SK-N-DZ (cell line): Measurements from ENCODE around the gene UQCR11.

Experiments
- small RNA-seq, 2 experiments: library from RNA; depleted of rRNA; stranded (forward); fragments of <200 nt; gene quantifications; one replicate each; pipeline ENCODE3, GENCODE V24; 2014

UQCR11 gene

Small RNA genes within 50 kb of the gene (small RNA-seq; reads per million reads assigned to genes)
- gene AC005943.2 (0 reads per million in 2 experiments), gene RN7SL477P (0 reads per million in 2 experiments), gene RNU6-1223P (0 to 0.04 reads per million in 2 experiments)
